GM23248 (cell line): ENCODE results near the gene KIF23.

Experiments
- EZH2 ChIP-seq: fragments of 200-600 bp; sonication (generic); IDR thresholded peaks from 2 replicates; pipeline ENCODE4 v1.6.1; 2018; ENCODE audit warnings: antibody characterized with exemption, mild to moderate bottlenecking; ENCODE audit not compliant: insufficient read depth, poor library complexity, severe bottlenecking
- EZH2phosphoT487 ChIP-seq: fragments of 200-600 bp; sonication (generic); IDR thresholded peaks from 2 replicates; pipeline ENCODE4 v1.6.1; 2018; ENCODE audit warnings: antibody characterized with exemption, moderate library complexity, mild to moderate bottlenecking, low read depth; ENCODE audit not compliant: insufficient read depth

DNA sequence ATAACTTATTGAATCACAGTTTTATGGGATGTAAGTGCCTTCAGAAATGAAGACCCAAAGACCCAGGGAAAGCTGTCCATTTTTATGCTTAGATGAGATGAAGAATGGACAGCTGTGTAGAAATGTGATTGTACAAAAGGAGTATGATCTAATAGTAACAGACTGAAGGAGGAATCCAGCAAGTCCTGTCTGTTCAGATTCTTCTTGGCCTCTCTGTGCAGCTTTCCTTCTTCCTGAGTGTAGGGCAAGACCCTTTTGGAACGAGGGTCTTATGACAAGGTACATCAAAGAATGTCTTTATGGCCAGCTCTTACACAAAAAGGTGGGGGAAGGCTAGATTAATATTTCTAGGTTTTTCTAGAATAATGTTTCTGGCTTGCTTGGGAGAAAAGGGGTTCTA, 1.4 kb upstream of the KIF23 start:
- no peak for TF ChIP-seq EZH2phosphoT487
- TF ChIP-seq EZH2: no peak
